Natural killer cell treated with Interleukin-12 subunit alpha and Interleukin-12 subunit beta and Interleukin-15 and Interleukin-18, amount 100 ng/mL, for 72 hours (primary cell): Measurements from ENCODE around the gene LYL1. TPM values are rescaled to one million over a fixed set of nuclear protein-coding genes. Genes with fewer than 3 reads are reported as not detected.

Experiments used
- ATAC-seq, 2 donors: fragments of 150-1000 bp; cut with Tn5 transposase in 1 of 2; sonication (Bioruptor Pico), chemical (Tn5 transposase) in 1 of 2; 2 replicates each; pipeline ENCODE4 v1.10.0; 2021
- DNase-seq: peaks from one replicate; pipeline ENCODE4 v3.0.0; 2022; ENCODE audit warnings: low spot score
- H3K27ac Mint-ChIP-seq, 2 donors: 1 replicate in 1 of 2; 2 replicates in 1 of 2; pipeline ENCODE4 v1.8.0; 2022; ENCODE audit warnings: mixed read lengths in 2 of 2, mild to moderate bottlenecking in 1 of 2, moderate library complexity in 1 of 2
- H3K27me3 Mint-ChIP-seq, 2 donors: 1 replicate in 1 of 2; 2 replicates in 1 of 2; pipeline ENCODE4 v1.8.0; 2022; ENCODE audit warnings: mixed read lengths in 2 of 2
- H3K36me3 Mint-ChIP-seq: one replicate; pipeline ENCODE4 v1.8.0; 2022; ENCODE audit warnings: mixed read lengths
- H3K4me1 Mint-ChIP-seq, 2 donors: 1 replicate in 1 of 2; 2 replicates in 1 of 2; pipeline ENCODE4 v1.8.0; 2022; ENCODE audit warnings: low read depth in 2 of 2, mixed read lengths in 2 of 2, mild to moderate bottlenecking in 1 of 2
- H3K4me3 Mint-ChIP-seq: one replicate; pipeline ENCODE4 v1.8.0; 2022; ENCODE audit warnings: mixed read lengths
- H3K9me3 Mint-ChIP-seq: 2 replicates; pipeline ENCODE4 v1.8.0; 2022; ENCODE audit warnings: mixed read lengths
- total RNA-seq, 2 donors: library from RNA; stranded (reverse); gene quantifications; one replicate each; pipeline ENCODE4 v1.2.3, GENCODE V29; 2022

The LYL1 gene
- total RNA-seq, 2 donors from 2014 or later: 0.86 to 1.4 TPM

DNA sequence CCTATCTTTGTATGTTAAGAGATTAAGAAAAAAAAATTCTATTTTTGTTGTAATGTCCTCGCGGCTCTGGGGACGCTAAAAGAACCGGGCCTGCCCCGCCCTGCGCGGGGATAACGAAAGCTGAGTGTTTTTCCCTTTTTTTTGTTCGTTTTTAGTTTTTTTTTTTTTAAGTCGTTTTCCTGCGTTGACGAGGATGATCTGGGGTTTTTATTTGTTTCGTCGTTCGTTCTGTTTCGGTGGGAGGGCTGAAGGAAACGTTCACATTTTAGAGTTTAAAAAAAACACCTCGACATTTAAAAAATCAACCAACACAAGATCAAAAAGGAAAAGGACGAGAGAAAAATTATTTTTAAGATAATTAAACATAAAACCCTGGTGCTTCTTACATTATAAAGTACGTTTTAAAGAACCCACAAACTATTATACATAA is 5.6 kb downstream of the LYL1 start:
- Mint-ChIP-seq H3K4me3 (peak overlapping the region; percentile 39), H3K4me1 (peaks cover 29 to 30% of the 10 kb centered on the region in 2 donors), H3K36me3 (peaks cover 6% of the 10 kb centered on the region), H3K27ac (no peak overlapping the region), H3K27me3 (peaks cover 13 to 15% of the 10 kb centered on the region in 2 donors), H3K9me3 (peaks cover 5% of the 10 kb centered on the region)
- DNase-seq (no peak), ATAC-seq (no peak)

DNA sequence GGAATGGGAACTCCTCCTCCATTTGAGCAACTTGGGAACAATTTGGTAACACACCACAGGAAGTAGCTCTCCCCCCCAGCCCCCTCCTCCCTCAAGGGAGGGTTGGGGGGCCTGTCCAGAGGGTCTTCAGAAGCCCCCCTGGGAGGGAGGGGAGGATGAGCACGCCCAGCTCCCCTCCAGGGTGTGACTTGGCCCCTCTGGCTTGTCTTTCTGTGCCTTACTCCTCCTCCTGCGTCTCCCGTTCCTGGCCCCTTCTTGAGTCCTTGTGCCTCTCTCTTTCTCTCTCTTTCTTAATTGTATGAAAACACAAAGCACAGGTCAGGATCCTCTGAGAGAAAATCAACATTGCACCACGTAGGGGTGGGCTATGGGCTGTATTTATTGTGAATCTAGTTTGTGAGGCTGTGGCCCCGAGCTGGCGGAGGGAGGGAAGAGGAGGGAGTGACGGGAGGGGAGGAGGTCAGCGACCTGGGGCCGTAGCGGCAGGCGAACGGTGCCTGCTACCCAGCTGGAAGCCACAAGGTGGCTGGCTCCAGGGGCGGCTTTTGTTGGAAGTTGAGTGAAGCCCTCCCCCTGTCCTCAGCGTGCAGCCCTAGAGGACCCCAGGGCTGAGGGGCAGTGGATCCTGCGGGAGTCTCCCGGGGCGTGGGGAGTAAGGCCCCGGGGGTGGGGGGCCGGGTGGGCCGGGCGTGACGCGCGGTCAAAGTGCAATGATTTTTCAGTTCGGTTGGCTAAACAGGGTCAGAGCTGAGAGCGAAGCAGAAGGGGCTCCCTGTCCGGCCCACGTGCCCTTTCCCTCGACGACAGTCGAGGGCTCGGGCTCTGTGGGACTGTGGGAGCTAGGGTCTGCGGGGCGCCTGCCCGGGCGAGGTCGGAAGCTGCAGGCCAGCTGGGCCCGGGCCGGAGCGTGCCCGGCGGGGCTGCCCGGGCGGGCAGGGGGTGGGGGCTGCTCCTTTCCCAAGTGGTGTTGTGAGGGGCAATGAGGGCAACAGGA is 6.4 kb downstream of the LYL1 start:
- DNase-seq (no peak), ATAC-seq (no peak)
- Mint-ChIP-seq H3K9me3 (peaks cover 5% of the 10 kb centered on the region), H3K4me1 (peaks cover 25 to 26% of the 10 kb centered on the region in 2 donors), H3K4me3 (peak overlapping the region; percentile 9), H3K27ac (no peak overlapping the region), H3K27me3 (peaks cover 13 to 17% of the 10 kb centered on the region in 2 donors), H3K36me3 (peaks cover 6% of the 10 kb centered on the region)

- peaks cover 5% of the 10 kb centered on the region for H3K9me3 Mint-ChIP-seq
- peaks cover 13 to 17% of the 10 kb centered on the region in 2 donors for H3K27me3 Mint-ChIP-seq
- H3K27ac Mint-ChIP-seq: no peak overlapping the region
- DNase-seq (no peak), ATAC-seq (no peak)
- H3K36me3 Mint-ChIP-seq: peaks cover 6% of the 10 kb centered on the region
- peaks cover 24 to 25% of the 10 kb centered on the region in 2 donors for H3K4me1 Mint-ChIP-seq
- no peak overlapping the region for H3K4me3 Mint-ChIP-seq
Measured at GRCh38 chr19:13095393-13095784, 7.3 kb downstream of the LYL1 start.

- DNase-seq: peak; percentile 54
- Mint-ChIP-seq H3K4me1 (peaks cover 19 to 20% of the 10 kb centered on the region in 2 donors), H3K4me3 (no peak overlapping the region), H3K36me3 (peaks cover 2% of the 10 kb centered on the region), H3K27me3 (peaks cover 13 to 17% of the 10 kb centered on the region in 2 donors), H3K27ac (no peak overlapping the region), H3K9me3 (peaks cover under 1% of the 10 kb centered on the region)
- no peak for ATAC-seq
Measured at GRCh38 chr19:13094771-13095392, 7.8 kb downstream of the LYL1 start.

GRCh38 chr19:13094106-13094504 is 8.6 kb downstream of the LYL1 start:
- no peaks in the 10 kb centered on the region for H3K36me3 Mint-ChIP-seq
- H3K4me3 Mint-ChIP-seq: no peak overlapping the region
- H3K27me3 Mint-ChIP-seq: peaks cover 13 to 16% of the 10 kb centered on the region in 2 donors
- DNase-seq: no peak
- no peak overlapping the region for H3K27ac Mint-ChIP-seq
- H3K9me3 Mint-ChIP-seq: no peaks in the 10 kb centered on the region
- H3K4me1 Mint-ChIP-seq: peaks cover 15% of the 10 kb centered on the region in 2 donors
- ATAC-seq: no peak

DNA sequence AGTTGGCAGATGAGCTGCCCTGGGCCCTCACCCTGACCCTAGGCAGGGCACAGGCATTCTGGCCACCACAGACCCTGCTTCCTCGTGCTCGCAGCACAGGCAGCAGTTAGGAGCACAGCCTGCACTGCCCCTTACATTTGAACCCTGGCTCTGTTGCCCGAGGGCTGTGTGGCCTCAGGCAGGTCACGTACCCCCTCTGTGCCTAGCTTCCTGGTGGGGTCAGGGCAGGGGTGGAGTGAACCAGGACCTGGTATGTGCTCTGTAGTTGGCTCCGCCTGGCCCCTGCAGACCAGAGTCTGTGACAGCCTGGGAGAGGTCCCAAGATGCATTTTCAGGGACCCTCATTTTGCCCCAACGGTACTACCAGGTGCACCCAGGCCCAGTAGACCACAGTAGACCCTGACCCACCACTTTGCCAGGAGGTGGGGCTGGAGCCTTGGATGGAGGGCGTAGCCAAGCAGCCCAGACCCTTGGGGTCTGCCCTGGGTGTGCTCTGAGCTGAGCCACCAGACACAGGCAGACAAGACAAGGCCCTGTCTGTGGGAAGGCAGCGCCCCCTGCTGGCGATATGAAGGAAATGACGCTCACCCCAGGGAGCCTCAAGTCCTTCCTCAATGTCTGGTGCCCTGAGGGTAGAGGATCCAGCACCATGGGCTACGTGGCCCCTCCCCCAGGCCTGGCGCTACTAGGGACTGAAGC is 9.1 kb downstream of the LYL1 start:
- DNase-seq (peak; percentile 88), ATAC-seq (peak; percentile 78 to 84)
- H3K4me3 Mint-ChIP-seq: no peak overlapping the region
- H3K36me3 Mint-ChIP-seq: no peaks in the 10 kb centered on the region
- H3K4me1 Mint-ChIP-seq: peaks cover 9 to 13% of the 10 kb centered on the region in 2 donors
- H3K27me3 Mint-ChIP-seq: peaks cover 9 to 19% of the 10 kb centered on the region in 2 donors
- no peaks in the 10 kb centered on the region for H3K9me3 Mint-ChIP-seq
- H3K27ac Mint-ChIP-seq: no peak overlapping the region

GRCh38 chr19:13092606-13093235 is 9.9 kb downstream of the LYL1 start:
- Mint-ChIP-seq H3K9me3 (no peaks in the 10 kb centered on the region), H3K4me3 (no peak overlapping the region), H3K27me3 (peaks cover 8 to 20% of the 10 kb centered on the region in 2 donors), H3K27ac (no peak overlapping the region), H3K36me3 (no peaks in the 10 kb centered on the region), H3K4me1 (peaks cover 6% of the 10 kb centered on the region in 2 donors)
- no peak for DNase-seq
- no peak for ATAC-seq

DNA sequence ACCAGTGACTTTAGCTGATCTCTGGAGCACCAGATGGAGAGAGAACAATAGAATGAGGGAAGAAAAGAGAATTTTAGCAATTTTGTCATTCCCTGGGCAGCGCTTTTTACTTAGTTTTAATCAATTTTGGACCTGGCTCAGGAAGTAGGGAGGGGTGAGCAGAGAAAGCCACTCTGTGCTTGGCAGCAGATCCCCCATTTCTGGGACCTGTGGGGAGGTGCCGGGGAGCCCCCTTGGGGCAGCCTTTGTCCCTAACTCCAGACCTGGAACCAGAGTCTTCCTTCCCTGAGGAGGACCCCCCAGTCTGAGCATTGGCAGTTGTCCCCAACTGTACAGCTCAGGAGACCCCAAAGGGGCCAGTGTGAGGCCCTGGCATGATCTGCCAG is 10.5 kb downstream of the LYL1 start:
- no peak overlapping the region for H3K4me3 Mint-ChIP-seq
- DNase-seq (no peak), ATAC-seq (no peak)
- no peak overlapping the region for H3K27ac Mint-ChIP-seq
- no peaks in the 10 kb centered on the region for H3K36me3 Mint-ChIP-seq
- H3K27me3 Mint-ChIP-seq: peaks cover 8 to 20% of the 10 kb centered on the region in 2 donors
- H3K4me1 Mint-ChIP-seq: peaks cover 6% of the 10 kb centered on the region in 2 donors
- H3K9me3 Mint-ChIP-seq: no peaks in the 10 kb centered on the region

GRCh38 chr19:13091400-13092157 is 11.1 kb downstream of the LYL1 start:
- Mint-ChIP-seq H3K4me3 (no peak overlapping the region), H3K36me3 (no peaks in the 10 kb centered on the region), H3K27me3 (peaks cover 8 to 20% of the 10 kb centered on the region in 2 donors), H3K9me3 (no peaks in the 10 kb centered on the region), H3K27ac (no peak overlapping the region), H3K4me1 (peaks cover 6% of the 10 kb centered on the region in 2 donors)
- no peak for ATAC-seq
- peak; percentile 58 for DNase-seq

DNA sequence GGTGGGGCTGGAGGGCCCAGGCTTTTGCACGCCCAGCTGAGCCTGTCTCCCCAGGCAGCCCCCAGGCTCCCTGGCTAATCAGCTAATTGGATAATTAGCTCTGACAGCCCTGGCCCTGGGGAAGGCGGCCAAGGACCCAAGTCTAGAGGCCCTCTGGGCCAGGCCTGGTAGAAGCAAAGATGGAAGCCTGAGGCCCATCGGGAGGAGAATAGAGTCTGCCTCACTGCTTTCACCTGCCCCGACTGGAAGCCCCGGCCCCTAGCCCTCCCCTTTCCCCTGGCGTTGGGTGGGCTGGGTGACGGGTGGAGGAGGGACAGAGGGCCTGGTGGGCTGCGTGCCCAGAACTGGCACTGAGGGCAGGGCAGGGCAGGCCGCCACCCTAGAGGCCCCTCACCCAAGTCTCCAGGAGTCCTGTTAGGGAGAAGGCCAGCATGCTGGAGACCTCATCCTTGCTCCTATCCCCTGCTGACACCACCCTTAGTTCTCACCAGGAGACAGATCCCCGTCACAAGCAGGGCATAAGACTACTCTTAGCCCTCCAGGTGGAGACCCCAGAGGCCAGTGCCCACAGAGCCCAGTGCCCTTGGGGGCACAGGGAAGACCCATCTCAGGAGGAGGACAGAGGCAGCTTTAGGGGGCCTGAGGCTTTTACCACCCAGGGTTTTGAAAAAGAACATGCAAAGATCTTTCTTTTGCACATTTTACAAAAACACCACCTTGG is 12.0 kb downstream of the LYL1 start:
- Mint-ChIP-seq H3K27ac (no peak overlapping the region), H3K27me3 (peaks cover under 1 to 16% of the 10 kb centered on the region in 2 donors), H3K4me1 (no peaks in the 10 kb centered on the region), H3K4me3 (no peak overlapping the region), H3K36me3 (no peaks in the 10 kb centered on the region), H3K9me3 (no peaks in the 10 kb centered on the region)
- no peak for DNase-seq
- ATAC-seq: no peak

DNA sequence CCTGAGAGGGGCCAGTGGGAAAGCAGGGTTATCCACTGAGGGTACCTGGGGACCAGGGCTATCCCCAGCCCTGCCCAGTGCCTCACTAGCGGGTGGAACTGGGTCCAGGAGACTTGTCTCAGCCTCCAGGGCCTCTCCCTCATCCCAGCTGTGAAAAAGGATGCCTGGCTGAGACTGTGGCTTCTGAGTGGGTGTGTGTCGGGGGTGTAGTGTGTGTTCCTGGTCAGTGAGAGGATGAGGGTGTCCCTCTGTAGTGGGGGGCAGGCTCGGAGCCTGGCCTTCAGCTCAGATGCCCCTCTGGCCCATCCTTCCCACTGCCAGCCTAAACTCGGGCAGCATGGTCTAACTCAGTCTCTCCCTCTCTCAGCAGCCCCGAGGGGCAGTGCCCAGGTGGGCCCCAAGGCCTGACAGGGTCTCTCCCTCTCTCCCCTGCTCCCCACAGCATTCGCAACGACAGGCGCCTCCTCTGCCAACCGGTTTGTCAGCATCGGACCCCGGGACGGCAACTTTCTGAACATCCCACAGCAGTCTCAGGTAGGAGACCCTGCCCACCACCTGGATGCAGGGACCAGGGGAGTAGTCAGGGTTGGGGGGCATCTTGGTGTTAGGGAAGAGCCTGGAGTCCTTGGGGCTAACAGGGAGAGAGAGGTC is 12.7 kb downstream of the LYL1 start:
- Mint-ChIP-seq H3K27me3 (peaks cover 0 to 19% of the 10 kb centered on the region in 2 donors), H3K4me3 (no peak overlapping the region), H3K27ac (no peak overlapping the region)

More for the DNA sequence above, 12.7 kb downstream of the LYL1 start:
- ATAC-seq: no peak
- H3K9me3 Mint-ChIP-seq: no peaks in the 10 kb centered on the region
- no peaks in the 10 kb centered on the region for H3K4me1 Mint-ChIP-seq
- no peak for DNase-seq
- H3K36me3 Mint-ChIP-seq: no peaks in the 10 kb centered on the region
